GM19099 (cell line): ENCODE results near the gene THSD8.

Experiments used
- POLR2A ChIP-seq: IDR thresholded peaks from 3 replicates; pipeline ENCODE4 v1.6.1; 2011; ENCODE audit warnings: low read depth; ENCODE audit not compliant: insufficient read length; ENCODE audit errors: extremely low read depth

Gene THSD8

DNA sequence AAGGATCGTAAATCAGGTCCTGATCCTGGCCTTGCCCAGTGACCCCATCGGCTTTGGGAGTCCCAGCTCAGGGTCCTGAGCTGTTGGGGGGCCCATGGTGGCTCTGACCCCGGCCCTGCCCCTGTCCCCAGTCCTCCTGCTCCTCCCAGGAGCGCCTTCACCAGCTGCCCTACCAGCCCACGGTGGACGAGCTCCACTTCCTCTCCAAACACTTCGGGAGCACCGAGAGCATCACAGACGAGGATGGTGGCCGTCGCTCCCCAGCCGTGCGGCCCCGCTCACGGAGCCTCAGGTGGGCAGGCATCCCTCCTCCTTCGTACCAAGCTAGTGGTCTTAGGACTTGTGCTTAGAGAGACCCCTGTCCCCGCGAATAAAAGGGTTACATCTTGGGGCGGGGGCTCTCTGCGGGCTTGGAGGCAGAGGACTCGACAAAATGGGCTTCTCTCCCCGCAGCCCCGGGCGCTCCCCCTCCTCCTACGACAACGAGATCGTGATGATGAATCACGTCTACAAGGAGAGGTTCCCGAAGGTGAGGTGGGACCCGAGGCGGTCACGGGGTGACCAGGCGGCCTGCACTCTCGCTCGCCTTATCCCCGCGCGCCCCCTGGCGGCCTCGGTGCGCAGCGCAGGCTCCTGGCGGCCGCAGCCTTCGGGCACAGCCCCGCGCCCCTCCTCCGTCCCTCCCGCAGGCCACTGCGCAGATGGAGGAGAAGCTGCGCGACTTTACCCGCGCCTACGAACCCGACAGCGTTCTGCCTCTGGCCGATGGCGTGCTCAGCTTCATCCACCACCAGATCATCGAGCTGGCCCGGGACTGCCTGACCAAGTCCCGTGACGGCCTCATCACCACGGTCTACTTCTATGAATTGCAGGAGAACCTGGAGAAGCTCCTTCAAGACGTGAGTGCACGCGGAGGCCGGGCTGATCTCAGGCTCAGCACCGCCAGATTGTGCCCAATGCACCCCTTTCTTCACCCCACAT lies 45.6 kb downstream of the THSD8 start:
- no peak for TF ChIP-seq POLR2A
